ENCODE results near the gene SHISA5.
"Not testable (repeated sequence)": the region's sequence is repeated elsewhere in the genome, so short reads cannot be mapped to it uniquely, and the experiment has no call there.

Gene SHISA5

DNA sequence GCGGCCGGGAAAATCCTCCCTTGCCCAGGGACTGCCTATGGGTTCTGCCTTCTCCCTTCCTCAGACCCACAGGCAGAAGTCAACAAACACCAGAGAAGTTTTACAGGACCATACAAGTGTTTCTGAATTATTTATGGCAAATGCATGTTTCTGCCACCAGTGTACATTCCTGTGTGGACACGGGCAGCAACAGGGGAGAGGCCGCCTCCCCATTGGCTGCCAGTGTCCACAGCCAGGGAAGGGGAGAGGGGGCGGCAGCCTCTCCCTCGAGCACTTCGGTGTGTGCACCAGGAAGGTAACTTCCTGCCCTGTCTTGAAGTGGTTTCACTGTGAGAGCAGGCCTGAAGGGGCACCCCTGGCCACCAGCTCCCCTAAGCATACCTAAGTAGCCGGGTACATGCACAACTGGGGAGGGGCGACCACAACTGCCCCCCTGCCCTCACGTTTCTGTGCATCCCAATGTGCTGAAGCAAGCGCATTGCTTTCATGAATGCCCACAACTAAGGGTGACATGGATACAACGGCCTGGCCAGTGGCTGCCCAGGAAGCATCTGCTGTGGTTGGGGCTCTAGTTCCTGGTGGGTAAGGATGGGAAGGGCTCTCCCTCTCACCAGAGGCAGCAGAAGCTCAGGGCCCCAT, 14.8 kb upstream of the SHISA5 start:
- DNase-seq, result no peak

DNA sequence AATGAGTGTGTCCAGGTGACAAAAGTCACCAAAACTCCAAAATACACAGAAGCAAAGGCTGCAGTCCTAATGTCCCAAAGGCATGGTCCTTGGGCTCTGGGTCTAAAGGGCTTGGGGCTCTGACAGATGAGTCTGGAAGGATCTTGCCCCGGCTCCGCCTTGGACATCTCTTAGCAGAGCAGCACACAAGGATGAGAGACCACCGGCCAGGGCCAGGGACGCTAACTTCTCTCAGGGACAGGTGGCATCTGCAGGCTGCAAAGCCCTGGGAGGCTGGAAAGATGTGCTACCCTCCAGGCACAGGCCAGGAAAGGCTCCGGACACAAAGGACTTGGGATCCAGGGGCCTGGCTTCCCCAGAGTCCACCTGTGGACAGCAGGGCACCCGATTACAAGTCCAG, 14.1 kb upstream of the SHISA5 start:
- DNase-seq, result no peak

DNA sequence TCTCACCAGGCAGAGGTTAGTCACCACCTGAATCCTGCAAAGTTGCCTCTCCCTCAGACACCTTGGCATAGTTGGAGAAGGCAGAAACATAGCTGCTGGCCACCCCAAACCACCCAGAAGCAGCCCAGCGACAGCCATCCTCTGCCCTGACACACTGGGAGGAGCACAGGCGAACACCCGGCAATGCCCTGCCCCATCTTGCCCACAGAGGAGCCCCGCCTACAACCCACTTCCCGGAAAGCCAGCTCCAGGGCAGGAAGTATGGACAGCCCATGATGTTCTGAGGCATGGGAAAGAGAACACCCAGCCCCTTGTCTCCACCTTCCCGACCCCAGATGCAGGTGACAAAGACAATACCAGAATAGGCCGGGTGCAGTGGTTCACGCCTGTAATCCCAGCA, 12.6 kb upstream of the SHISA5 start:
- no peak for DNase-seq

DNA sequence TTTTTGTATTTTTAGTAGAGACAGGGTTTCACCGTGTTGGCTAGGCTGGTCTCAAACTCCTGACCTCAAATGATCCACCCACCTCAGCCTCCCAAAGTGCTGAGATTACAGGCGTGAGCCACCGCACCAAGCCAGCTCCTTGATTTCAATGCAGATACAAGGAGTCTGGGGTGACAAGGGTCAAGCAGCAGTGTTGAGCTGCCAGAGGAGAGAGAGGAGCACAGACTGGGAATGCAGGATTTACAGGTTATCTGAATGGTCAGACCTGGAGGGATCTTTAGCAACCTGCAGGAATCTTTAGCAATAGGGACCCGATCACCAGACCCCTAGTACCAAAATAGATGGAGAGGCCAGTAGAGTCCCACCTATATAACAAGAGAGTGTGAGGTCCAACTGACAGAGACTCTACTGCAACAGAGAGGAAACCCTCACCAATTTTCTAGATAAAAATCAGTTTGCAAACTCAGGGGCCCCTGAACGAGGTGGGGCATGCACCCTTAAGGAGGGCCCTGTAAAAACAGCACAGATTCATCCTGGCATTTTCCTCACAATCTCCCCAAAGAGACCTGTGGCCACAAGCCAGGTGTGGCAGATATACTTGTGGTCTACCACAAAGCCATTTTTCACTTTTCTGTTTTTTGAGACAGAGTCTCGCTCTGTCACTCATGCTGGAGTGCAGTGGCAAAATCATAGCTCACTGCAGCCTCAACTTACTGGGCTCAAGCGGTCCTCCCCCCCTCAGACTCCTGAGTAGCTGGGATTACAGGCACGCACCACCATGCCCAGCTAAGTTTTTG, 10.7 kb upstream of the SHISA5 start:
- DNase-seq, result no peak

DNA sequence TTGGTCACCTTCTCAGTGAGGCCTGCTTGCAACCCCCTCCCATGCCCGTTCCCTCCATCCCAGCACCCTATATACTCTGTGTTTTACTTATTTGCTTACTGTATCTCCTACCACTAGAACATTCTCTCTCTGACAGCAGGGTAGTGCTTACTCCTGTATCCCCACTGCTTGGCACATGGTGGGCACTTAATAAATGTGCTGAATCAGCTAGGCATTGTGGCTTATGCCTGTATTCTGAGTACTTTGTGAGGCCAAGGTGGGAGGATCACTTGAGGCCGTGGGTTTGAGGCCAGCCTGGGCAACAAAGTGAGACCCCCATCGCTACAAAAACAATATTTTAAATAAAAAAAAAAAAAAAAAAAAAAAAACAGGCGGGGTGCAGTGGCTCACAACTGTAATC, 7.6 kb upstream of the SHISA5 start:
- no peak for DNase-seq

DNA sequence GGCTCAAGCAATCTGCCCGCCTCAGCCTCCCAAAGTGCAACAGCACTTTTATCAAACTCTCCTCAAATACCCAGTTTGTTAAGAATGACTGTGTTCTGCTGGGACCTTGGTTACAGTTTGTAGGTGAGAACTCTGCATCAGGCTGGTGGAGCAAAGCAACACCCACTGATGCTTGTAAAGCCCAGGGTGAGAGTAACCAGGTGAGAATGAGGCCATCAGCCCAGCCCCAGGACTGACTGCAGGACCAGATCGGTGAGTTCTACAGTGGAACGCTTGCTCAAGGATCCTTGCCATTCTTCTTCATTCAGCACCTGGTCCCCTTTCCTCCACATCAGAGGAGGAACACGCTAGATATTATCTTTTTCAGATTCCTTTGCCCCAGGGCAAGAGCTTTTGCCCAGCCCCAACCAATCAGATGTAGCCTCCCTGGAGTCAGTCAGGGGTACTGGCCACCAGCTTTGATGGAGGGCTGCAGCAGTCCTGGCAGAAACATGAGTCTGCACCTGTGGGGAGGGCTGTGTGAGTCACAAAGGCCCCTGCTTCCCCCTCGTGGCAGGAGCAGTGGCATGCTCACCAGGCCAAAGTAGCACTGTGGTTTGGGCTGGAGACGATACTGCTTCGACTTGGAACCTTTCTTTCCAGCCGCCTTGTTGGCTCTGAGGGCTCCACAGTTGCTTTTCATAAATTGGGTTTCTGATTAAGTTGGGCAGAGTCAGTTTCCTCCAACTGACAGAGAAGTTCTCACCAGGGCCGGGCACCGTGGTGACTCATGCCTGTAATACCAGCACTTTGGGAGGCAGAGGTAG, 3.5 kb upstream of the SHISA5 start:
- DNase-seq, result no peak

DNA sequence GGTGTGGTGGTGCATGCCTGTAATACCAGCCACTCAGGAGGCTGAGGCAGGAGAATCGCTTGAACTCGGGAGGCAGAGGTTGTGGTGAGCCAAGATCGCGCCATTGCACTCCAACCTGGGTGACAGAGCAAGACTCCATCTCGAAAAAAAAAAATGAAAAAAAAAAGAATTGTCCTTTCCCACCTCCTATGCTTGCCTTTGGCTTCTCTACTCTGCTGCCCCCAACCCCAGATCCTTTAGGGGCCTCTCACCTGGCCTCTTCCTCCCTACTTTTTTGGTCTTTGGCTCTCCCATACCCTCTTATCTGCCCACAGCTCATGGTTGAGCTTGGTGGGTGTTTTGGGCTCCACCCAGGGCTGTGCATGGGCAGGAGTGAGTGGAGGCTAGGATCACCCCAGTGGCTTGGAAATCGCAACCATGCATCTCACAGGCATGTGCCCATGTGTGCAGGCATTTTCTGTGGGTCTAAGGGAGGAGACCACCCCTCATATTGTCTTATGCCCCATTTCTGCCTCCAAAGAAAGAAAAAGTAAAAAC, 2.1 kb upstream of the SHISA5 start:
- no peak for DNase-seq

DNA sequence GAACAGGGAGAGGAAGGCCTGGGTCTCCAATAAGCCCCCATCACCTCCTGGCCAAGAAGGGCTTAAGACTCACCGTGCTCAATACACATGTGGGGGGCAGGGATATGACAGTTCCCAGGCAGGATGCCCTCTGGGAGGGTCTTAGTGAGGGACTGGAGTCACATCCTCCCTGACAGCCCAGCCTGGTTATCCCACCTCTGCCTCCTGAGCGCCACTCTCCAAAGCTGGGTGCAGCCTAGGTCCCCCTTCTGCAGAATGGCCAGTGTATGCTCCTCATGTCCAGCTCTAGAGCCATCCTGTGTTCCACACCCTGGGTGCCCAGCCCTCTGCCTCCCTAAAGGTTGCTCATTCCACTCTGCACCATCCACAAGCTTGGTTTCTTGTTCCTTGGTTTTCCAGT, 1.2 kb upstream of the SHISA5 start:
- DNase-seq, result no peak

DNA sequence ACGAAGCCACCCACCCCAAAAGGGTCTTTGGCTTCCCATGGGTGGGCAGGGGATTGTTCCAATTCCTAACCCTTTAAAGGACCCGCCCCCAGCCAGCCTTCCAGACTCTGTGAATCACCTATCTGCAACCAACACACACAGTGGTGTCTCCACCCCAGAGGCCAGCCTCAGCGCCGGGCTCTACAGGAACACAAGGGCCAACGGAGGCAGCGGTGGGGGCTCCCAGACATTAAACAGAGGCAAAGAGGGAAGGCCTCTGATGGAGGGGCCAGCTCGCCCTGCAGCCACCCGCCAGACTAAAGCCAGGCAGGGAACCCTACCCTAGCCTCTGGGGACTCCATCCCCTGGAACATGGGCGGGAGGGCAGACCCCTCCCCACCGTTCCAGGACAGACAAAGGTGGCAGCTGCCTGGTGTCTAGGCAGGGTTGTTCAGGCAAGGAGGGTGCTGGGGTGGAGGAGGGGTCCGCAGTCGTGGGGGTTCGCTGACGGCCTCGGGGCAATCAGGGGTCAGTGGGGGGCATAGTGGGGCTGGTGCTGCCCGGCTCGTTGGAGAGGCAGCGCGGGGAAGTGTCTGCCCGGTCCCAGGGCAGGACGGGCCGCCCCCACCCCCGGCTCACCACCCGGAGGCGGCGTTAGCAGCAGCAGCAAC, 448 bp downstream of the SHISA5 start:
- no peak for DNase-seq

DNA sequence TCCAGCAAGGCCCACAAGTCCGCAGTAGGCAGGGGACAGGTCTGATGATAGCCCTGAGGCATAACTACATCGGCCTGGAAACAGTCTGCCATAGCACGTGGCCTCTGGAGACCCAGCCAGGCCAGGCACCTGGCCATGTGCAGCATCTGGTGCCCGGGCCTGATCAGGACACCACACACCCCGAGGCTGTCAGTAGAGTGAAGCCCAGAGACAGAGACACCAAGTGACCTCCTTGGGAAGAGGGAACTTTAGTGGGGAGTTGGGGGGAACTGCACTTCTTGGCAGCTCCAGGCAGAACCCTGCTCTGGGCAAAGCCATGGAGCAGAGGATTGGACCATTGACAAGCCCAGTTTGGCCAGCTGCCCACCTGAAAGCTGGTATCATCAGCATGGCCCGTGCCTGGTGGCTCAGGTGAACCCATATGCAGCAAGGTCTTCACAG, 1.2 kb downstream of the SHISA5 start:
- DNase-seq, result no peak

DNA sequence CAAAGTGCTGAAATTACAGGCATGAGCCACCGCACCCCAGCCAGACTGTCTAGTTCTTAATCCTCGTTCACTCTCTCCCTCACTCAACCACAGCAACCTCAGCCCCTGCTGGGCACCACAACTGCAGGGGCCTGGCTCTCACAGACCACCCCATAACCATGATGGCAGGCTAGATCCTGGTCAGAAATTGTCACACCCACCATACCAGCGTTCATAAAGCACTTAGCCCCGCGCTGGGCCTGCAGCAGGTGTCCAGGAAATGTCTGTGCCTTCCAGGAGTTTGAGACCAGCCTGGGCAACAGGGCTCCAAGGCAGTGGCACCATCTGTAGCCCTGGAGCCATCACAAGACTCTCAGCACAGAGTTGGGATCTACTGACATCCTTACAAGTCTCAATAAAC, 1.9 kb downstream of the SHISA5 start:
- no peak for DNase-seq

DNA sequence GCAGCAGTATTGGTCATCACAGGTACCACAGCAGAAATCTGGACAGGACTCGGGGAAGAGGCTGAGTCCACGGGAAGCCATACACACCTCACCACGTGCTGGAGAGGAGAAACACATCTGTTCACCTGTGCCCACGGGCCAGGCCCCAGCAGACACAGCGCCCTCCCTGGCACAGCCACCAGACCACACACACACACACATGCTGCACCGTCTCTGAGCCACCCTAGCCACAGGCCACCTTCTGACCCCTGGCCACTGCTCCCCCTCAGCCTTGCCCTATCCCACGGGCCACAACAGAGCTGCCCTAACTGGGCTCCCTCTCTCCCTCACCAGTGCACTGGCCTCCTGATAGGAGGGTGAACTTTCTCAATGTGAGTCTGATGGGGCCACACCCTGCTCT, 2.8 kb downstream of the SHISA5 start:
- no peak for DNase-seq

DNA sequence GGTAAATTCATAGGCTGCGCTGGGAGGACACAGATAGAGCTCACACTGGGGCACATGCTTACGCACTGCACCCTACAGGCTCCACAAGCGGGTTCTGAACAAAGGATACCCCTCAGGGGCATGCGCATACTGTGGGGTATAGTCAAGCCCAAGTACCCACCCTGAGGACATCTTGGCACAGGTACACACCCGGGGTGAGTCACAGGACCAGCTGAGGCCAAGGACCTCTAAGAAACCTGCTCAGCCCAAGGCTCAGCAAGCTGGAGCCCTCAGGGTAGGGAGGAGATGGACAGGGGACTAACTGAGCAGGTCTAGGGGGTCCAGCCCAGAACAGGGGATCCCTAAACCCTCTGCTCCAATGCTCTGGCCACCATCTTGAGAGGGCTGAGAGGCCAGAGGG, 3.3 kb downstream of the SHISA5 start:
- no peak for DNase-seq

DNA sequence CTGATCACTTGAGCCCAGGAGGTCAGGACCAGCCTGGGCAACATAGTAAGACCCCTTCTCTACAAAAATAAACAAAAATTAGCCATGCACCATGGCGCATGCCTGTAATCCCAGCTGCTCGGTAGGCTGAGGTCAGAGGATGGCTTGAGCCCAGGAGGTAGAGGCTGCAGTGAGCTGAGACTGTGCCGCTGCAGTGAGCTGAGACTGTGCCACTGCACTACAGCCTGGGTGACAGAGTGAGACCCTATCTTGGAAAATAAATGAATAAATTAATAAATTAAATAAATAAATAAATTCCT, 10.8 kb downstream of the SHISA5 start:
- no peak for DNase-seq

DNA sequence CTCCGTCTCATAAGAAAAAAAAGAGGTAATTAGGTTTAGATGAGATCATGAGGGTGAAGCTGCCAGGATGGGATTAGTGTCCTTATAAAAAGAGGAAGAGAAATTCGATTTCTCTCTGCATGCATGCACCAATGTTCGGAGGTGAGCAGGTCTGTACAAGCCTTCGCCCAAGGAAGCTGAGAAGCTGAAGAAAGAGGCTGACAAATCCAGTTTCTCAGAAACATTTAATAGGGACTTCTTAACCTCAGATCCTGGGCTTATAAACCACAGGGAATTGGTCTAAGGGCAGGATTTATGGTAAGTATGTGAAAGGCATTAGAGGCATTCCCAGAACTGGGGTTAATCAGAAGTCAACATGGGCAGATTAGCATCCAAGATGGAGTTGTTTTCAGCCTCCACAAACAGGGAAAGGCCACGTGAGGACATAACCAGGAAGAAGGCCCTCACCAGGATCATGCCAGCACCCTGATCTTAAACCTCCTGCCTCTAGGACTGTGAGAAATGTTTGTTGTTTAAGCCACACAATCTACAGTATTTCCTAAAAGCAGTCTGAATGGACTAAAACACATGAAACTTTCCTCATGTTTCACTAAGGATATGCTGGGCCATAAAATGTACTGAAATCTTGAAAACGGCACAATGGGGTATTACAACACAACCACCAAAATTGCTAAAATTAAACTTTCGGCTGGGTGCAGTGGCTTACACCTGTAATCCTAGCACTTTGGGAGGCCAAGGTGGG, 11.3 kb downstream of the SHISA5 start:
- no peak for DNase-seq

DNA sequence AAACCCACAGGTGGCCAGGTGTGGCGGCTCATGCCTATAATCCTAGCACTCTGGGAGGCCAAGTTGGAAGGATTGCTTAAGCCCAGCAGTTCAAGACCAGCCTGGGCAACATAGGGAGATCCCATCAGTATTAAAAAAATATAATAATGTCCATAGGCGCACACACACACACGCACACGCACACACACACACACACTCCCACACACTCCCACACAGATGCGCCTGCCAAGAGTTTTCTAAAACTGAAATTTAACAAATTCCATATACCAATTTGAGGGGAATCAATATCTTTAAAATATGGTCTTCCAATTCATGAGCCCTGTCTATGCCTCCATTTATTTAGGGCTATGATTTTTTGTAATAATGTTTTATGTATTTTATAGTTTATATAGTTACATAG, 17.0 kb downstream of the SHISA5 start:
- DNase-seq, result no peak

DNA sequence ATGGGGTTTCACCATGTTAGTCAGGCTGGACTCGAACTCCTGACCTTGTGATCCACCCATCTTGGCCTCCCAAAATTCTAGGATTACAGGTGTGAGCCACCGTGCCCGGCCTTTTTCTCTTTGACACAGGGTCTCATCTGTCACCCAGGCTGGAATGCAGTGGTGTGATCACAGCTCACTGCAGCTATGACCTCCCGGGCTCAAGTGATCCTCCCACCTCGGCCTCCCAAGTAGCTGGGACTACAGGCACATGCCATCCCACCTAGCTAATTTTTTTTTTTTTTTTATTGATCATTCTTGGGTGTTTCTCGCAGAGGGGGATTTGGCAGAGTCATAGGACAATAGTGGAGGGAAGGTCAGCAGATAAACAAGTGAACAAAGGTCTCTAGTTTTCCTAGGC, 21.2 kb downstream of the SHISA5 start:
- DNase-seq, result not testable (repeated sequence)

DNA sequence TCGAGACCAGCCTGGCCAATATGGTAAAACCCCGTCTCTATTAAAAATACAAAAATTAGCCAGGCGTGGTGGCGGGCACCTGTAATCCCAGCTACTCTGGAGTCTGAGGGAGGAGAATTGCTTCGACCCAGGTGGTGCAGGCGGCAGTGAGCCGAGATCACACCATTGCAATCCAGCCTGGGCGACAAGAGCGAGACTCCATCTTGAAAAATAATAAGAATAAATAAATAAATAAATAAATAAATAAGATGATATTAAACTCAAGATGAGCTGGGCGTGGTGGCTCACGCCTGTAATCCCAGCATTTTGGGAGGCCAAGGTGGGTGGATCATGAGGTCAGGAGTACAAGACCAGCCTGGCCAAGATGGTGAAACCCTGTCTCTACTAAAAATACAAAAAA, 23.1 kb downstream of the SHISA5 start:
- DNase-seq, result not testable (repeated sequence)

DNA sequence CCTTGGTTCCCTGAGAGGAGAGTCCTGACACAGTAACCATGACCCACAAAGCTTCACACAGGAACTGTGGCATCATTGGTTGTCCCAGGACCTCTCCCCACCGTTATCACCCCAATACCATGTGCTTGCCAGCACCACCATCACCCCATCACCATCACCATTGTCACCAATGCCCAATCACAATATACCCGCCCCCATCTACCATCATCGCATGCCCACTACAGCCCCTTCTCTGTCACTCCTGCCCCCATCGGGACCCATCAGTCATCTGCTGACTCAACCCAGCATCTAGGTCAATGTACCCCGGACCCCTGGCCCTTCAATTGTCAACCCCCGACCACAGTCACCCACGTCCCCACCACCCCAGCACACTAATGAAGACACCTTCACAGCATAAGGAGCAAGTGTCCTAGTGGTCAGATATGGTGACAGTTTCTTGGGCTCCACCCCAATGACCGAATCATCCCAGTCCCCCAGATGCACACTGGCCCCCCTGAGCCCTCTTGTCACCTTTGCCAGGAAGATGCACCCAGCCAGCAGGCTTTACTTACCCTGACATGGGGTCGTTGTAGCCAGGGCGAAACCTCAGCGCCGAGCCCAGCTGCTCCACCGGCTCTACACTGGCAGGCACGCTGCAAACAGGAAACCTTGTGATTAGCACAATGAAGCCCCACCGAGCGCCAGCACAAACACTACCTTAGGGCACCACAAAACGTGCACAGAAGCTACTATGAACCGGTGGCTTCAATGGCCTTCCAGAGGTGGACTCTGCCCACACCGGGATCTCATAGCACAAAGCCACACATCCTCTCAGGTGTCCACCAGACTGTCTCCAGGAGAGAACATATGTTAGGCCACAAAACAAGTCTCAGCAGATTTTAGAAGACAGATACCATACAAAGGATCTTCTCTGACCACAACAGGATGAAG, 25.1 kb downstream of the SHISA5 start:
- no peak for DNase-seq

DNA sequence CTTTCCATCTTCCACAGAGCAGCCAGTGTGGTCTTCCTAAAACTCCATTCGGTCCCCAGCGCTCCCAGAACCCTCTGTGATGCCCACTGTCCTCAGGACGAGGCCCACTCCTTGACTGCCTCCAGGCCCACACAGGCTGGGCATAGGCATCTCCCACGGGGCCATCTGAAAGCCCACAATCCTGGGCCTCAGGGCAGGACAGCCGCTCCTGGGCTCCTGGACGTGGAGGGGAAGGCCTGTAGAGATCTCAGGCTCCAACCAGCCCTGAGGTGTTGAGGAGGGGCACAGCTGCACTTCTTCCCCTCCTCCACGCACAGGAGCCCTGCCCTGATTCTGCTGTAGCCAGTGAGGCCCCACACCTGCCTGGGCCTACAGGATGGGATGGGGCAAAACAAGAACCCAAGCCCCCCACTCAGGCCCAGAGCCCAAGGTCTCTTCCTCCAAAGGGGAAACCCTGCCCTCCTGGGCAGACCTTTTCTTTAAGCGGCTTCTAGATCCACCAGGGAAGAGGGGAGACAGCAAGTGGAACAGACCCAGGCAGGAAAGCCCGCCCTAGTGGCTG, 25.9 kb downstream of the SHISA5 start:
- no peak for DNase-seq

DNA sequence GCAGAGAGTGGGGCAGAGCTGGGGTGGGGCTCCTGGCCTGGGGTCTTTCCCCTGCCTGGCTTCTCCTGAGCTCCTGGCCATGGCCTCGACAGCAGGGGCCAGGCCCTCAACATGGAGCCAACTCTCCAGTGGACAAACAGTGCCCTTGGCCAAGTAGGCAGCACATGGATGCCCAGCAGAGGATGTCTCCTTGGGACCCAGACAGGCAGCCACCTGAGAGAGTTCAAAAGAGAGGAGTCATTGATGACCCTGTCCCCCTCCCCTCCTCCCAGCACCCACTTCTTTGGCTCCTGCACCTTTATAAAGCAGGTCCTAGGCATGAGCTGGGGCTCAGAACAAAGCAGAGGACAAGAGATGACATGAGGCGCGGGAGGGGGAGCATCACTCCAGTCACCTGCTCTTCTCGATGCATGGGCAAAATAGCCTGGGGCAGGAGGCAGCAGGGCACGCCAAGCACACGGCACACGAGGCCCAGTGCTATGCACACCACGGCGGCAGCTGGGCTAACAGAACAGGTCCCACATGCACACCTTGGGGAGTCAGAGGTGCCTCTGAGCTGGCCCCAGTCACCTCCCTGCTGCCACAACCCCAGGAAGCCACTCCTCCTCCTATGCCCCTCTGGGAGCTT, 27.4 kb downstream of the SHISA5 start:
- DNase-seq, result no peak
